Subcutaneous adipose tissue (tissue), 4 donors: ENCODE results near the gene TLE6. TPM values are rescaled to one million over a fixed set of nuclear protein-coding genes. Genes with fewer than 3 reads are reported as not detected.

Experiments used
- CTCF ChIP-seq: fragments of 450-650 bp; IDR thresholded peaks from one replicate; pipeline ENCODE4 v1.5.1; 2016; ENCODE audit warnings: low read depth, mild to moderate bottlenecking, control low read depth, antibody characterized with exemption, moderate library complexity
- total RNA-seq, 4 donors: library from RNA; depleted of rRNA; stranded (reverse); fragments of >200 nt; gene quantifications; one replicate each; pipeline ENCODE4 v1.1.0, GENCODE V29; 2016

The TLE6 gene
- total RNA-seq, 4 donors from 2014 or later: 1.8 TPM; not detected in 3

- TF ChIP-seq CTCF: no peak
Measured at GRCh38 chr19:3039125-3039524, 61.8 kb downstream of the TLE6 start.

- no peak for TF ChIP-seq CTCF
Measured at GRCh38 chr19:3039641-3040077, 62.3 kb downstream of the TLE6 start.

GRCh38 chr19:3041327-3041726 is 64.0 kb downstream of the TLE6 start:
- TF ChIP-seq CTCF: no peak

GRCh38 chr19:3041761-3042620 is 64.6 kb downstream of the TLE6 start:
- no peak for TF ChIP-seq CTCF

- TF ChIP-seq CTCF: no peak
Measured at GRCh38 chr19:3042621-3043267, 65.4 kb downstream of the TLE6 start.

Other genes starting within 250 kb of the TLE6 start
- 10 to 100 TPM; 15.2 to 25.4 (median 21.3) TPM for gene SLC39A3, start 237.5 kb upstream of the TLE6 start, total RNA-seq
- 10 to 100 TPM; 14.8 to 43.1 (median 24.2) TPM for gene SGTA, start 194.3 kb upstream of the TLE6 start, total RNA-seq
- gene THOP1, start 192.1 kb upstream of the TLE6 start, total RNA-seq: 10 to 100 TPM; 10.4 to 23.2 (median 21.5) TPM
- 1 to 10 TPM; 2.4 to 7.0 (median 3.0) TPM for gene ZNF554, start 157.7 kb upstream of the TLE6 start, total RNA-seq
- gene ZNF555, start 136.1 kb upstream of the TLE6 start, total RNA-seq: 1 to 10 TPM; 4.1 to 8.5 (median 6.1) TPM
- not detected for gene ZNF556, start 110.2 kb upstream of the TLE6 start, total RNA-seq
- gene ZNF57, start 76.6 kb upstream of the TLE6 start, total RNA-seq: 1 to 10 TPM; 2.9 to 5.5 (median 3.5) TPM
- gene ZNF77, start 32.6 kb upstream of the TLE6 start, total RNA-seq: 1 to 10 TPM; 2.1 to 6.0 (median 3.1) TPM
- 10 to 100 TPM in 2 of 4 donors, 1 to 10 TPM in 2; 6.5 to 29.7 (median 16.3) TPM for gene TLE2, start 51.7 kb downstream of the TLE6 start, total RNA-seq
- gene TLE5, start 84.9 kb downstream of the TLE6 start, total RNA-seq: 100 to 1,000 TPM; 200 to 309 (median 226) TPM
- 10 to 100 TPM; 20.2 to 57.3 (median 27.4) TPM for gene GNA11, start 116.8 kb downstream of the TLE6 start, total RNA-seq
- 10 to 100 TPM in 1 of 4 donors, 1 to 10 TPM in 3; 5.3 to 18.5 (median 8.4) TPM for gene GNA15, start 158.5 kb downstream of the TLE6 start, total RNA-seq
- 1 to 10 TPM in 3 of 4 donors, under 1 TPM in 1; 0.49 to 4.9 (median 3.1) TPM for gene S1PR4, start 201.2 kb downstream of the TLE6 start, total RNA-seq
- 10 to 100 TPM; 20.0 to 34.9 (median 24.5) TPM for gene NCLN, start 208.4 kb downstream of the TLE6 start, total RNA-seq
- gene CELF5, start 247.1 kb downstream of the TLE6 start, total RNA-seq: not detected